HG03196 (cell line): ENCODE results near the gene PDGFRB.

Source experiments
- ATAC-seq: cut with Tn5 transposase; IDR thresholded peaks from one replicate; pipeline ENCODE4 v1.9.1; 2021; ENCODE audit not compliant: unreplicated experiment

PDGFRB gene

GRCh38 chr5:150118561-150119229 is 37.0 kb downstream of the PDGFRB start:
- no peak for ATAC-seq

GRCh38 chr5:150117945-150118560 is 37.6 kb downstream of the PDGFRB start:
- no peak for ATAC-seq

GRCh38 chr5:150116667-150117400 is 38.8 kb downstream of the PDGFRB start:
- no peak for ATAC-seq

GRCh38 chr5:150114773-150115408 is 40.8 kb downstream of the PDGFRB start:
- no peak for ATAC-seq

- no peak for ATAC-seq
These were observed 41.5 kb downstream of the PDGFRB start for GRCh38 chr5:150114102-150114641.

- ATAC-seq, result no peak
These were observed 42.4 kb downstream of the PDGFRB start for GRCh38 chr5:150113047-150113744.

- no peak for ATAC-seq
These were observed 43.2 kb downstream of the PDGFRB start for GRCh38 chr5:150112201-150113046.

- ATAC-seq, result no peak
These were observed 44.5 kb downstream of the PDGFRB start for GRCh38 chr5:150111122-150111521.

GRCh38 chr5:150109921-150110320 is 45.7 kb downstream of the PDGFRB start:
- no peak for ATAC-seq

GRCh38 chr5:150108711-150109514 is 46.7 kb downstream of the PDGFRB start:
- no peak for ATAC-seq

GRCh38 chr5:150107909-150108447 is 47.7 kb downstream of the PDGFRB start:
- no peak for ATAC-seq

- ATAC-seq, result no peak
These were observed 48.8 kb downstream of the PDGFRB start for GRCh38 chr5:150106674-150107426.

- ATAC-seq, result no peak
These were observed 49.6 kb downstream of the PDGFRB start for GRCh38 chr5:150105928-150106615.

GRCh38 chr5:150104550-150104870 is 51.1 kb downstream of the PDGFRB start:
- ATAC-seq, result no peak

- no peak for ATAC-seq
These were observed 51.7 kb downstream of the PDGFRB start for GRCh38 chr5:150103678-150104549.

GRCh38 chr5:150101023-150101422 is 54.6 kb downstream of the PDGFRB start:
- no peak for ATAC-seq

- ATAC-seq, result no peak
These were observed 58.5 kb downstream of the PDGFRB start for GRCh38 chr5:150097152-150097551.
